Activated CD4-positive, alpha-beta T cell treated with anti-CD3 and anti-CD28 coated beads, Interleukin-2, amount 10 ng/mL, durations not matched to agents 24 days and 14 days (primary cell): ENCODE measurements around the gene SLC12A1. TPM values are rescaled to one million over a fixed set of nuclear protein-coding genes. Genes with fewer than 3 reads are reported as not detected.

Experiments used
- total RNA-seq: library from RNA; stranded (reverse); gene quantifications from 2 replicates; pipeline ENCODE4 v1.2.3, GENCODE V29; 2022

The SLC12A1 gene
- total RNA-seq, 1 donor from 2014 or later, result not detected

Other genes with a start within 250 kb of the SLC12A1 start
- gene SLC24A5, start 85.3 kb upstream of the SLC12A1 start, total RNA-seq, result not detected in 2 replicates
- gene MYEF2, start 28.0 kb upstream of the SLC12A1 start, total RNA-seq, result 24.2 and 27.5 TPM in 2 replicates
- 0.07 TPM in 1 of 2 replicates, not detected in the other for gene CTXN2, start 14.6 kb upstream of the SLC12A1 start, total RNA-seq
- gene DUT, start 125.1 kb downstream of the SLC12A1 start, total RNA-seq, result 259 and 273 TPM in 2 replicates